NCI-H2081 (cell line): ENCODE data around the gene PANK2.
A peak's percentile ranks its signal among the peaks of the same experiment; 100 is the strongest.
"Not testable (repeated sequence)": the region's sequence is repeated elsewhere in the genome, so short reads cannot be mapped to it uniquely, and the experiment has no call there.

Source experiments
- DNase-seq, 2 experiments: peaks; one replicate each; lab custom pipeline; 2025; lab: John Stamatoyannopoulos, UW

The PANK2 gene

GRCh38 chr20:3901028-3901705, 12.0 kb downstream of the PANK2 start:
- no peak for DNase-seq

- DNase-seq, result no peak
Observed at GRCh38 chr20:3901706-3902440, 12.7 kb downstream of the PANK2 start.

GRCh38 chr20:3902446-3902845, 13.3 kb downstream of the PANK2 start:
- DNase-seq, result no peak

- no peak for DNase-seq
Observed at GRCh38 chr20:3904224-3904623, 15.0 kb downstream of the PANK2 start.

GRCh38 chr20:3904857-3905256, 15.7 kb downstream of the PANK2 start:
- no peak for DNase-seq

- DNase-seq, result not testable (repeated sequence)
Observed at GRCh38 chr20:3906744-3907721, 17.8 kb downstream of the PANK2 start.

- DNase-seq, result no peak
Observed at GRCh38 chr20:3908667-3909066, 19.5 kb downstream of the PANK2 start.

- no peak for DNase-seq
Observed at GRCh38 chr20:3909952-3910366, 20.8 kb downstream of the PANK2 start.

GRCh38 chr20:3910853-3911252, 21.7 kb downstream of the PANK2 start:
- no peak for DNase-seq

GRCh38 chr20:3911956-3912355, 22.8 kb downstream of the PANK2 start:
- DNase-seq, result peak; percentile 41 to 59

- DNase-seq, result no peak
Observed at GRCh38 chr20:3914446-3914845, 25.3 kb downstream of the PANK2 start.

GRCh38 chr20:3915691-3916090, 26.5 kb downstream of the PANK2 start:
- DNase-seq, result no peak

GRCh38 chr20:3916364-3916763, 27.2 kb downstream of the PANK2 start:
- no peak for DNase-seq

- DNase-seq, result no peak
Observed at GRCh38 chr20:3919352-3919751, 30.2 kb downstream of the PANK2 start.

- DNase-seq, result no peak
Observed at GRCh38 chr20:3922223-3922982, 33.2 kb downstream of the PANK2 start.

GRCh38 chr20:3922983-3923339, 33.8 kb downstream of the PANK2 start:
- DNase-seq, result no peak

- DNase-seq, result no peak
Observed at GRCh38 chr20:3923818-3924217, 34.6 kb downstream of the PANK2 start.

- no peak for DNase-seq
Observed at GRCh38 chr20:3924304-3925112, 35.3 kb downstream of the PANK2 start.

- DNase-seq, result no peak
Observed at GRCh38 chr20:3925113-3925695, 36.0 kb downstream of the PANK2 start.

GRCh38 chr20:3925899-3926638, 36.9 kb downstream of the PANK2 start:
- no peak for DNase-seq
